ENCODE results near the gene CDK6.

Gene CDK6

DNA sequence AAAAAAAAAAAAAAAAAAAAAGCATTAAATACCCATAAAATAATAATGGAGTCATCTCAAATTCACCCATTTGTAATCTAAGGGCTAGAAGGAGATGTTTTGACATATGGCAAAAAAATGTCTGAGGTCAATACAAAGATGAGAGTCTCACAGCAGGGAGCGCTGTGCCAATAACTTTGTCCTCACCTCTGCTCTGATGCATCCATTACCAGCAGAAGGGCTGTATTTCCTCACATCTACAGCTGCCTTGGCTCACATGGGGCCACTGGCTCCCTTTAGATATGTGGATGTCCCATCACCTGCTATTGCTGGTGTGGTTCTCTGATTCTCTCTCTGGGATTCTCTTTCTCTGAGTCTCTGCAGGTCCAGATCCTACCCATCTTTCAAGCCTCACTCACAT is 155.9 kb downstream of the CDK6 start:
- no peak for DNase-seq (ENCODE audit: low read depth)

- no peak for DNase-seq (ENCODE audit: low read depth)
Measured at GRCh38 chr7:92678291-92678920, 158.0 kb downstream of the CDK6 start.

GRCh38 chr7:92674379-92674778 is 162.0 kb downstream of the CDK6 start:
- no peak for DNase-seq (ENCODE audit: low read depth)

GRCh38 chr7:92671505-92672169 is 164.7 kb downstream of the CDK6 start:
- no peak for DNase-seq (ENCODE audit: low read depth)

- no peak for DNase-seq (ENCODE audit: low read depth)
Measured at GRCh38 chr7:92670204-92670851, 166.0 kb downstream of the CDK6 start.

- DNase-seq (ENCODE audit: low read depth) = no peak
Measured at GRCh38 chr7:92669616-92670165, 166.7 kb downstream of the CDK6 start.

DNA sequence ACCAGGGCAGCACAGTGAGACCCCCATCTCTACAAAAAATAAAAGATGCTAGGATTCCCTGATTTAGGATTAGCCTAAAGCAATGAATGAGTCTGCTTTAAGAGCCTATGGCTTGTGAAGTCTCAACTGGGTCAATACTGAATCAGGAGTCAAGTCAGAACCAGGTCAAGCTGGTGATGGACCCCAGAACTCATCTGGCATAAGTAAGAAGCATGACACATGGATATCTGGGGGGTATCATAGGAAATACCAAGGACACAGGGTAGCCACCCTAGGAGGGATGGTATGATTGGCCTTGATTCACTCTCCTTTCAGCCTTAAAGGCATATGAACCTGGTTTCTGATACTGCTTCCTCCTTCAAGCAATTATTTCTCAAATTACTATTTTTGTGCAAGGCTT is 167.8 kb downstream of the CDK6 start:
- no peak for DNase-seq (ENCODE audit: low read depth)

GRCh38 chr7:92667816-92668535 is 168.4 kb downstream of the CDK6 start:
- no peak for DNase-seq (ENCODE audit: low read depth)

DNA sequence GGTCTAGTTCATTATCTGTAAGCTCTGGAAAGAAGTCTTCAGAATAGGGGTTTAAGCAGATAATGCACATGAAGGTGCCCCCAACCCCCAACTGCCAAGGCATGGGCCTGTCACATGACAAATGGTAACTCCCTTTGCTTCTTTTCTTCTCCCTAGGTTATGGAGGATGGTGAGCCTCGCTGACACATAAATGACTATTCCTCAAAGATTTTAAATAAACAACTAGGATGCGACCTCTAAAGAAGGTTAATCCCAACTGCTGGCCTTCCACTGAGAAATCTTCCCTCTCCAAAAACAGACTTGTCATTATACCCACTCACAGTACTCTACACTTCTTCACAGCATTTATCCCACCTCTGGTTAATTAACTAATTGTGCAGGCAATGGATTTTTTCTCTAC is 170.4 kb downstream of the CDK6 start:
- no peak for DNase-seq (ENCODE audit: low read depth)

- DNase-seq (ENCODE audit: low read depth) = no peak
Measured at GRCh38 chr7:92661651-92662050, 174.7 kb downstream of the CDK6 start.

GRCh38 chr7:92658671-92659070 is 177.7 kb downstream of the CDK6 start:
- DNase-seq (ENCODE audit: low read depth) = no peak

DNA sequence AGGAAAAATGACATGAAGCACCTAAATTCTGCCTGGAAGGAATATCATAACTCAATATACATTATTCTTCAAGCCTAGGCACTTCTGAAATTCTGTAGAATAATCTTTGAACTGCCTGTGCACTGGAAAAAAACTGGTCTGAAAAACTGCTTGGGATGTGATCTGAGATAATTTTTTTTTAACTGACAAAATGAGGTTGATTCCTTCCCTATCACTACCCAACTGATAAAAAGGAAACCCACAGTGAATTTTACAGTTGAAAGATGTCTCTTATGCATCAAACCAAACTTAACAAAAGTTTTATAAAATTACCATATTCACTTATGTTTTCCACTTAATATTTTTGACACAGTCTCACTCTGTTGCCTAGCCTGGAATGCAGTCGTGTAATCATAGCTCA is 179.0 kb downstream of the CDK6 start:
- no peak for DNase-seq (ENCODE audit: low read depth)

GRCh38 chr7:92656121-92656520 is 180.3 kb downstream of the CDK6 start:
- DNase-seq (ENCODE audit: low read depth) = no peak

- DNase-seq (ENCODE audit: low read depth) = no peak
Measured at GRCh38 chr7:92655346-92655884, 181.0 kb downstream of the CDK6 start.

GRCh38 chr7:92653136-92653535 is 183.2 kb downstream of the CDK6 start:
- no peak for DNase-seq (ENCODE audit: low read depth)

DNA sequence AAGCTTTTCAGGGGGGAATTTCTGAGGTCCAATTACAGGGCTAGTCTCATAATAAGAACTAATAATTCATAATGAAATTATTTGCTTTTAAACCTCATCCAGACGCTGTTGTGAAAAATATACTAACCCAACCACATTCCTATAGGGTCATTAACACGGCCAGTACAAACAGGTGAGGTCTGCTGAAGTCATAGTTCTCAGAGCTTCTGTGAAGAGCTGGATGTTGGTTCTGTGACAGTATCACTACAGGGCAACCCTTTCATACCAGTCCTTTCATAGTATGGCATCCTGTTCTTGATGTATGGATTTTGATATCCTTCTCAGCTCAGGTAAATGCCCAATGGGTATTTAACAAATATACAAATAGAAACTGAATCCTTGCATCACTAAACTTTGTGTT is 183.8 kb downstream of the CDK6 start:
- no peak for DNase-seq (ENCODE audit: low read depth)

GRCh38 chr7:92650391-92650790 is 186.0 kb downstream of the CDK6 start:
- DNase-seq (ENCODE audit: low read depth) = no peak

DNA sequence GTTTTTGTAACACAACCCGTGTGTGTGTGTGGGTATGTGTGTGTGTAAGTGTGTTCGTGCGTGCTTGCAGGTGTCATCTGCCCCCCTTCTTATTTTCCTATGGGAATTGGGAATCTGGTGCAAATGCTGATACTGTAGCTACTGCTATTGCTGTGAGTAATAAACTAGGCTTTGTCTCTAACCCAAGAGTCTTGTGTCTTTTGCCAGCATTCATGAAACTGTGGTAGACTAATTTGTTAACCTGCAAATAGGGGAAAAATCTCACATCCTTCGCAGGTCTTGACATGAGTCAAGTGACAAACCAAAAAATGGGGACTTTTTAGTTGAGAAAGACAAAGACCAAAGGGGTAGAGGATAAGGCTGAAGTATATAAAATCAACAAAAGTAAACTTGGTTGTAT is 188.3 kb downstream of the CDK6 start:
- no peak for DNase-seq (ENCODE audit: low read depth)

- no peak for DNase-seq (ENCODE audit: low read depth)
Measured at GRCh38 chr7:92647652-92648051, 188.7 kb downstream of the CDK6 start.

DNA sequence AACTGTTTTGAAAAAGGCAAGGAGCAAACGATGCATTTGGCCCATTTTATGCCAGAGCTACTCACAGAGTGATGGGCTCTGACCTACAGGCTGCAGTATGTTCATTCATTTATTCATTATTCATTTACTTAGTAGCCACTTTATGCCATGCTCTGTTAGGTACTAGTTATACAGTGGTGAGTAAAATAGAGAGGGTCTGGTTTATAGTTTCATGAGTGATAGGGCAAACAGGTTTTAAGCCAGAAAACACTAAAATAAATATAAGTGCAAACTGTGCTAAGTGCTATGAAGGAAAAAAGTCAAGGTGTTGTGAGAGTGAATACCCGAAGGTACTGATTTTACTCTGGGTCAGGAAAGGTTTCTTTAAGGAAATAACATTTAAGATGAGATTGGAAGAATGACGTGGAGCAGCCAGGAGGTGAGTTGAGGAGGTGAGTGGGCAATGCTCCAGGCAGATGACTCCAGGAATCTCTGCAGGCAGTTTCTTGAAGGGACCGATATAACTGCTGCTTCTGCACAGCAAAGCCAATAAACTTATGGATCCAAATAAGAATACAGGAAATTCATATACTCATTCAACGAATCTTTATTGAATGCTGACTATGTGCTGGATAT is 189.3 kb downstream of the CDK6 start:
- DNase-seq (ENCODE audit: low read depth) = no peak

DNA sequence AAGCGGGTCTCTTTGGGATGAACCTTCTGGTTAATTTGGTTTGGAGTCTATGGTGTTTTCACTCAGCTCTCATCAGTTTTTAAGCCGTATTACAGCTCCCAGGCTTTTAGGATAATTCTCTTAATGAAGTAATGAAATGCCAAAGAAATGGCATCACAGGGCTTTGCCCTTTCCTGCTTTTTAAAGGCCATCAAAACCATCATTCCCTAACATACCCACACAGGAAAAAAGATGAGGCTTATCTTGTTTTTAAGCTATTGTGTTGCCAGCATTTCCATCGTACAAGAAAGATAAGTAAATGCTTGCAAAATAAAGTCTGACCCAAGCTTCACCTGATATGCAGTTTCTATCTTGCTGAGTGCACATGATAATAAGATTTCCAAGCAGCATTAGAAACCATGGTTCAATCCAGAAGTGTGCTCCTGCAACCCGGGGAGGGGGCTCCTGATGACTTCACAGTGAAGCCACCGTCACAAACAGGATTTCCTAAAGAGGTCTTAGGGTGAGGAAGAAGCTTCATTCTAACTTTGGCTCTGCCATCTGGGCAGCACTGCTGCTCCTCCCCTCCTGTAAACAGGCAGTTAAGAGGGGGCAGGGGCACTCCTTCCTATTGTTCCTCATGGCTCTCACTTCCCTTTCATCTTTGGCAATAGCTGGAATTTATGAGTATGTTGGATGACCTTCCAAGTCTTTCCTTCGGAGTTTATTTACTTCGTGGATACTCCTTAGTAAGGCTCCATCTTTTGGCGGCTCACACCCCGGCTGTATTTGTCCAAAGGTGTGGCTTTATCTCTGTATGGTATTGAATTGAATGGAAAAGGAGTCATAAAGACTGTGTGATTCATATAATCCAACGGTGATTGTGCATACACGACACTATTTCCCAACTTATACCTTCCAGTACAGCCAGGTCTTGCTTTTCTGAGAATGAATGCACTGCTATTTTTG is 191.0 kb downstream of the CDK6 start:
- DNase-seq (ENCODE audit: low read depth) = no peak

All from activated T-helper 9 cell treated with anti-CD3 and anti-CD28 coated beads, Interleukin-2, amount 50 U/mL, for 16 hours (primary cell).